Hematopoietic multipotent progenitor cell treated with erythropoietin and hydrocortisone succinate and interleukin-3 and kit ligand, for 6 days (in vitro differentiated cells): Measurements from ENCODE around the gene INSR.
"Not testable (repeated sequence)": the region's sequence is repeated elsewhere in the genome, so short reads cannot be mapped to it uniquely, and the experiment has no call there.

Source experiments
- DNase-seq: peaks from one replicate; pipeline ENCODE4 v3.0.0-alpha.2; 2015

The INSR gene

DNA sequence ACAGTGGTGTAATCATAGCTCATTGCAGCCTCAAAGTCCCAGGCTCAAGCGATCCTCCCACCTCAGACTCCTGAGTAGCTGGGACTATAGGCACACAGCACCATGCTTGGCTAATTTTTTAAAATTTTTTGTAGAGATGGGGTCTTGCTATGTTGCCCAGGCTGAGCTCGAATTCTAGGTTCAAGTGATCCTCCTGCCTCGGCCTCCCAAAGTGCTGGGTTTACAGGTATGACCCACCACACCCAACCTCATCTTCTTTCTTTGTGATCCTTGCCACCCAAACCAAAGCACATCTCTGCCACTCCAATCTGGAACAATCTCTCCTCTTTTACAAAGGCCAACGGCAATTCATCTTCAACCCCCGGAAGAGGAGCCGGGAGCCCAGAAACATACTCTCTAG lies 38.6 kb downstream of the INSR start:
- DNase-seq: no peak

DNA sequence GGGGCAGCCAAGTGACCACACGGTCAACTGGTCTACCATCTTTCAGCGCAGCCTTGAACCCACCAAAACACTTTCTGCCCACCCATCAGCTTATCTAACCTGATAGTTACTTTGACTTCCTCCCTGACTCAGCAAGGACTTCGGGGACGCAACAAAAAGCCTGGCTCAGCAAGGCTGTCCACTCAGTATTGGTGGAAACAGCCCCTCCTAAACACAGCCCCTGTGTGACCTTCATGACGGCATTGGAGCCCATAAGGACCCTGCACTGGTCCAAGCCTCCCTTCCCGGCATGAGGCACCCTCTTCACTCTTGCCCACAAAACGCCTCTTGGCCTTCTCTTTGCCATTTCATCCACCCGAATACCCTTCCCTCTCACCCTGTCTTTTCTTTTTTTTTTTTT lies 39.1 kb downstream of the INSR start:
- no peak for DNase-seq

DNA sequence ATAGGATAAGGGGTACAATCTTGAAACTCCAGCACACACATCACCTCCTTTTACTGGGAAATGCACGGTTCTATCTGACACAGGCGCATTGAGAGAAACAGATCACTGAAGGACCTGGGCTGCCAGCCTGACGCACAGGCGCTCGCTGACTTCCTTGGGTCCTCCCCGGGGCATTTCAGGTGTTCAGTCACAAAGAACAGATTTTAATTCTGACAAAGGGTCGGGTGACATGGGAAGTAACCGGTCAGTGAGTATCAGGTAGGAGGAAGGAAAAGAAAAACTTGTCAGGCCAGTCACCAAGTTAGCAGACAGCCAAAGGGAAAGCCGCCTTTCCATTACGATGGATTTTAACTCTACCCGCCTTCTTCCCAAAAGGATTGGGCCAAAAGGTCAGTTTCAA lies 39.6 kb downstream of the INSR start:
- no peak for DNase-seq

DNA sequence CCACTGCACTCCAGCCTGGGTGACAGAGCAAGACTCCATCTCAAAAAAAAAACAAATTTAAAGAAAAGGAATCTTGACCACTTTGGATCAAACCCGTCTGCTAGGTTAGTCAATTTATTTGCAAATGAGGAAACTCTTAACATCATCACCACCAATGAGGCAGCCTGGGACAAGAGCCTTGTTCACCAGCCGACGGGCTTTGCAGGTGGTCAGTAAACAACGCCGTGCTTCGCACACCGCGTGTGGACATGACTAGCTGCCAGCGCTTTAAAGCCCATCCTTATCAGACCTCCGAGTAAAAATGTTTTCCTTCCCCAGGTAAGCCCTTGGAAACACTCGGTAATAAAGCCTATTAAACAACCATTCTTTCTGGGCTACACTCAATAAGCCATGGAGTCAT lies 41.9 kb downstream of the INSR start:
- no peak for DNase-seq

DNA sequence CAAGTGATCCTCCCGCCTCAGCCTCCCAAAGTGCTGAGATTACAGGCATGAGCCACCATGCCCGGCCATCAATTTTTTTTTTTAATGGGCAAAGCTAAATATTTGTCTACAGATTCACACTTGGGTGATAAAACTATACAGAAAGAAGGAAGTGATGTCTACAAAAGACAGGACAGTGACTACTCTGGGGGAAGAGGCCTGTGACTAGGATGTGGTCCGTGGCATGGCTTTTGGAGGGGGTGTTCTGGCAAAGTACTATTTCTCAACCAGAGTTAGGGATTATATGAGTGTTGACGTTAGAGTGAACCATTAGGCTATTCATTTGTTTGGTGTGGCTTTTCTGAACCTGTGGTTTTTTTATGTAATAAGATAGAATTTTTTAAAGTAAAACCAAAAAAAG lies 42.7 kb downstream of the INSR start:
- DNase-seq: peak; percentile 41

DNA sequence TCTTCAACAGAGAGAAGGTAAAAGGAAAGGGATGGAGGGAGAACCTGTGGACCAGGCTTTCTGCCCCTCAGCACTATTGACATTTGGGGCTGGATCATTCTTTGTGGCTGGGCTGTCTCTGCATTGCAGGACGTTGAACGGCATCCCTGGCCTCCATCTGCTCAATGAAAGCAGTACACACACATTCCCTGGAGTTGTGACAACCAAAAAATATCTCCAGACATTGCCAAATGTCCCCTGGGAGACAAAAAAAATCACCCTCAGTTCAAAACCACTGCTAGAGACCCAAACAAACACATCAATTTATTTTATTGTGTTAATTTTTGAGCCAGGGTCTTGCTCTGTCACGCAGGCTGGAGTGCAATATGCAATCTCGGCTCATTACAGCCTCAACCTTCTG lies 43.3 kb downstream of the INSR start:
- no peak for DNase-seq

DNA sequence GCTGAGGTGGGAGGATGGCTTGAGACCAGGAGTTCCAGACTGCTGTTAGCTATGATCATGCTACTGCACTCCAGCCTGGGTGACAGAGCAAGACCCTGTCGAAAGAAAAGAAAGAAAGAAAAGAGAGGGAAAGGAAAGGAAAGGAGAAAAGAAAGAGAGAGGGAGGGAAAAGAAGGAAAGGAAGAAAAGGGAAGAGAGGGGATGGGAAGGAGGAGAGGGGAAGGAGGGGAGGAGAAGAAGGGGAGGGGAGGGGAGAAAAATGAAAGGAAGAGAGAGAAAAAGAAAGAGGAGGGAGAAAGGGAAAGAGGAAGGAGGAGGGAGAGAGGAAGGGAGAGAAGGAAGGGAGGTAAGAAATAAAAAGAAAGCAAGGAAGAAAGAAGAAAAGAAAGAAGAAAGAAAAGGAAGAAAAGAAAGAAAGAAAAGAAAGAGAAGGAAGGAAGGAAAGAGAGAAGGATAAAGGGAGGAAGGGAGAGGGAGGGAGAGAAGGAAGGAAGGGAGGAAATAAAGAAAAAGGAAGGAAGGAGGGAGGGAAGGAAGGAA lies 44.1 kb downstream of the INSR start:
- no peak for DNase-seq

DNA sequence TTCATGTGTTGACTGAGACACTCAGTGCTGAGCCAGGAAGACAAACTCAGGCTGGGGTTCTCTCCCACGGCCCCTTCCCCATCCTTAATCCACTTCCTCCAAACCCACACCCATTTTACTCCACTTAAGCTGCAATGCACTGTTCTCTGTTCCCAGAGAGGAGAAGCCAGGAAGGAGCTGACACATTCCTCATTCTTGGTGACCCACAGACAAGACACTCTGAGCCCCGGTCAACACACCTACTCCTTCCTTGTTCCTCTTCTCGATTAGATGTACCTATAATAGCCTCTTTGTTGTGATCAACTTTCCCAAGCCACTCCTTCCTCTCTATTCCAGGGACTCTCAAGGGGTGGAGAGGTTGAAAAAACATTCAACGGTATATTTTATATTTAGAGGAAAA lies 47.1 kb downstream of the INSR start:
- no peak for DNase-seq

DNA sequence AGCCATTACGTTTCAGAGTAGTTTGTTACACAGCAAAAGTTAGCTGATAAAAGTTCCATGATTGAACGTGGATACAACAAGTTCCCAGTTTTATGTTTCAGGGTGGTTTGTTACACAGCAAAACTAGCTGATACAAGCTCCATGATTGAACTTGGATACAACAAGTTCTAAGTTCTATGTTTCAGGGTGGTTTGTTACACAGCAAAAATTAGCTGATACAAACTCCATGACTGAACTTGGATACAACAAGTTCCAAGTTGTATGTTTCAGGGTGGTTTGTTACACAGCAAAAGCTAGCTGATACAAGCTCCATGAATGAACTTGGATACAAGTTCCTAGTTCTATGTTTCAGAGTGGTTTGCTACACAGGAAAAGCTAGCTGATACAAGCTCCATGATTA lies 47.6 kb downstream of the INSR start:
- no peak for DNase-seq

DNA sequence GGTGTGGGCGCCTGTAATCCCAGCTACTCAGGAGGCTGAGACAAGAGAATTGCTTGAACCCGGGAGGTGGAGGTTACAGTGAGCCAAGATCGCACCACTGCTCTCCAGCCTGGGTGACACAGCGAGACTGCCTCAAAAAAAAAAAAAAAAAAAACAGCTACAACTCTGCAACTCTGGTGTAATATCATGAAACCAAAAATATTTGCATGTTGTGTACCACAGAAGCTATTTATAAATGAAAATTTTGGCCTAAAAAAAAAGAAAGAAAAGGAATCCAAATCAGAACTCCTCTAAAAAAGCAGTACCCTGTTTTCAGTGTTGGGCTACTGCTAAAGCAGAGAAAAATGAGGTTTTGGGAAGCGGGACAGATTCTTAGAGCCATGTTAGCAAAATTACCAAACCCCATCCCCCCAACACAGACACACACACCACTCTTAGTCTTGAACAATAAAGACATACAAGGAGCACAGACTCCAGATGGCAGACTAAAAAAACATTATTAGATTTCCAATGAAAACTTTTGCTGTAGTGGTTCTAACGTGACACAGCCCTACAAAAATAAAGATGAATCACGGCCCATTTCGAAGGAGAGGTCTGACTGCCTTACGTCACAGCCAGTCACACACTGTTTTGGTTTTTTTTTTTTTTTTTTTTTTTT lies 51.5 kb downstream of the INSR start:
- DNase-seq: no peak

DNA sequence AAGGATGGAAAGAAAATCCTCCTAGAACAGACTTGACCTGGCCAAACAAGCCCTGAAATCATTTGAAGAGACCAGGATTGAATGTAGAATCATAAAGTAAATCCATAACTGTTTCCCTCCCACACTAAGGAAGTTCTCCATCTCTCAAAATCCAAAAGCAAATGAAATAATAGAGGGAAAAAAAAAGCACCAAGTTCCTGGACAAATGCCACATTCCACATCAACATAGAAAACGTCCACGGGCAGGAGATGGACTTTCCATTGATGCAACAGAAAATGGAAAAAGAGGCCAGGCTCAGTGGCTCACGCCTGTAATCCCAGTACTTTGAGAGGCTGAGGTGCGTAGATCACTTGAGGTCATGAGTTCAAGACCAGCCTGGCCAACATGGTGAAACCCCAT lies 56.2 kb downstream of the INSR start:
- DNase-seq: no peak

DNA sequence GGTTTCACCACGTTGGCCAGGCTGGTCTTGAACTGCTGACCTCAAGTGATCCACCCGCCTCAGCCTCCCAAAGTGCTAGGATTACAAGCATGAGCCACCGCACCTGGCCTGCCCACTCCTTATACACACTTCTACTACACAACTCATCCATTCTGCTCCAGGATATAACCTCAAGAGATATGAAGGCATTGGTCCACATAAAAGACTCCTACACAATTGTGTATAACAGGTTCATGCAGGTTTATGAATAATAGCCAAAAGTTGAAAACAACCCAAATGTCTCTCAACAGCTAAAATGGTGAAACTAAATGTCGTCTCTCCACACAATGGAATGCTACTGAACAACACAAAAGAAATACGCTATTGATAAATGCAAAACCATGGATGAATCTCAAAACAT lies 58.1 kb downstream of the INSR start:
- DNase-seq: no peak

DNA sequence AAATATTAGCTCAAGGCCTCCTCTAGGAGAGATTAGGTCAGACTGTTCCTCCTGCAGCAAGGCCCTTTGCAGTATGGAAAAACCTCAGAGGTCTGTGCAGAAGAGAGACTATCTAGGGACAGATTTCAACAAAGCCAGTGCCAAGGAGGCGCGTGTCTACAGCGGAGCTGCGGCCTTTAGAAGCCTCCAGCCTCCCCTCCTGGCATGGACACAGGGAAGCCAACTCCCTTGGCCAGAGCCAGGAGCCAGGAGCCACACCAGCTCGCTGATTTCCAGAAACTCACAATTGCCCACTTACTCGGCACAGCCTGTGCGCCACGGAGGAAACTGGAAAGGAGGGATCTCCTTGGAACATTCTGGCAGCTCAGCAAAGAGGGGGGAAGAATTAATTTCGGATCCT lies 63.4 kb downstream of the INSR start:
- no peak for DNase-seq

DNA sequence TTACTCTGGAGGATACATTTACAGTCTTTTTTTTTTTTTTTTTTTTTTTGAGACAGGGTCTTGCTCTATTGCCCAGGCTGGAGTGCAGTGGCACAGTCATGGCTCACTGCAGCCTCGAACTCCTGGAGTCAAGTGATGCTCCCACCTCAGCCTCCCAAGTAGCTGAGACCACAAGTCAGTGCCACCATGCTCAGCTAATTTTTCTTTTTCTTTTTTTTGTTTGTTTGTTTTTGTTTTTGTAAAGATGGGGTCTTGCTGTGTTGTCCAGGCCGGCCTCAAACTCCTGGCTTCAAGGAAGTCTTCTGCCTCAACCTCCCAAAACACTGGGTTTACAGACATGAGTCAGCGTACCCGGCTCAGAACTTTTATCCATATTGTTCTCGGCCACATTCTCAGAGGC lies 64.5 kb downstream of the INSR start:
- no peak for DNase-seq

DNA sequence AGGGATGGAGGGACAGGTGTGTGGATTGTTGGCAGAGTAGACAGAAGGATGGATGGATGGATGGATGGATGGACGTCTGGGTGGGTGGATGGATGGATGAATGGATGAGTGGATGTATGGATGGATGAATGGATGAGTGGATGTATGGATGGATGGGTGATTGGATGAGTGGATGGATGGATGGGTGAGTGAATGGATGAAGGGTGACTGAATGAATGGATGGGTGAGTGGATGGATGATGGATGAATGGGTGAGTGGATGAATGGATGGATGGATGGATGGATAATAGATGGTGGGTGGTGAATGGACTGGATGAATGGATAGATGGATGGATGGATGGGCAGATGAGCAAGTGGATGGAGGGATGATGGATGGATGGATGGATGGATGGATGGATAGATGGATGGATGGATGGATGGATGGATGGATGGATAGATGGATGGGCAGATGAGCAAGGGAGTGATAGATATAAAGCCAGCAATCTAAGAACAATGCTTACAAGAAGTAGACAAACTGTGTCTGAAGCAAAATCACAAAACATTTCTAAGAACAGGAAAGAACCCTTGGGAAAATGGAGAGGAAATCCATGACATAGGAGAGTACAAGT lies 65.2 kb downstream of the INSR start:
- DNase-seq: no peak

DNA sequence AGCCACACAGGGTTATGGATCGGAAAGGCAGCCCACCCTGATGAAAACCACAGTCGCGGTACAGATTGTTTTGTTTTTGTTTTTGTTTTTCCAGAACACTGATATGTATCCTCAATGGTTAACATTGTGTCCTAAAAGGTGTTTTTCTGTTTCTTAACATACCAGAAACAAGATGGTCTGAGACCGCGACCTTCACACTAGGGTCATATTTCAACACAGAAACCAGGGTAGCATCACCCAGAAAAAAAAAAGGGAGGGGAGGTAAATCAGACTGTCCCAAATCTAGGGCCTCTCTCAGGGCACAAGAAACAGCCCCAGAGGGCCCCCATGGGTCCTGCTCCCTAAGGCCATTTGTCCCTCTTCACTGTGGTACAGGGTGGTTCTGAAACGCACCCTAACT lies 66.5 kb downstream of the INSR start:
- DNase-seq: no peak

DNA sequence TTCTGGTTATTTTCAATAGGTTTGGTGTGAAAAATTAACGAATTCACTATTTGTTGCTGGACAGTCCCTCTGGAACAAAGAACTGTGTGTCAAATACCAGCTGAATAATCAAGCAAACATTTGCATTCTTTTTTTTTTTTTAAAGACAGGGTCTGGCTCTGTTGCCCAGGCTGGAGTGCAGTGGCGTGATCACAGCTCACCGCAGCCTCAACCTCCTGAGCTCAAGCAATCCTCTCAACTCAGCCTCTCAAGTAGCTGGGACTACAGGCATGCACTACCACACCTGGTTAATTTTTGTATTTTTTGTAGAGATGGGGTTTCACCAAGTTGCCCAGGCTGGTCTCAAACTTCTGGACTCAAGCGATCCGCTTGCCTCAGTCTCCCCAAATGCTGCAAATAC lies 67.1 kb downstream of the INSR start:
- DNase-seq: not testable (repeated sequence)

DNA sequence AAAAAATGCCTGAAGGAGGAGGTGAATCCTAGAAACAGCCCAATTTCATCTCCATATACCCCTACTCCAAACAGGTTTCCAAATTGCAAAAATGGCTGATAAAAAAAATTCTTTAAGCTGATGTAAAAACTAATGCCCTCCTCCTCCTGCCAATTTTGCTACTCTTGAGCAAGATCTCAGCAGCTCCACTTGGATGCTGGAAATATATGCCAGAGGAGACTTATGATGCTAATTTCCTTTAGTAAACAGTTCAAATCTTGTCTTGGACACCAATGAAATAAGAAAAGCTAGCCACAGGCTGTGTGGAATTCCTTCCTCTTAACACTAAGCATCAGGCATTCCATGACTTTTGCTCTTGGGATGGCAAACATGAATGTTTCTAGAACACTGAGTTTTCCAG lies 67.5 kb downstream of the INSR start:
- no peak for DNase-seq

DNA sequence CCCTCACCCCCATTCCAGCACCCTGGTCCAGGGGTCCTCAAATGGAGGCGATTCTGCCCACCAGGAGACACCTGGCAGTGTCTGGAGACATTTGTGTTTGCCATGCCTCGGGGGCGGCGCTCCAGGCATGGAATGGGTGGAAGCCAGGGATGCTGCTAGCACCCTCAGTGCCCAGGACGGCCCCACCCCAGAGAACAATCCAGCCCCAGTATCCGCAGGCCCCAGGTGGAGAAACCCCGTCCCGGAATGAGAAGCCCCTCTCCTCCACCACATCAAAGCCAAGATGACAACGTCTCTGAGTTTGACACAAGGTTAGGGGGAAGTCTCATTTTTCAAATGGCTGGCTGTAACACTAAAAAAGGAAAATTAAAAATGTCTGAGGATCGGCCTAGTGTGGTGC lies 68.5 kb downstream of the INSR start:
- DNase-seq: no peak

DNA sequence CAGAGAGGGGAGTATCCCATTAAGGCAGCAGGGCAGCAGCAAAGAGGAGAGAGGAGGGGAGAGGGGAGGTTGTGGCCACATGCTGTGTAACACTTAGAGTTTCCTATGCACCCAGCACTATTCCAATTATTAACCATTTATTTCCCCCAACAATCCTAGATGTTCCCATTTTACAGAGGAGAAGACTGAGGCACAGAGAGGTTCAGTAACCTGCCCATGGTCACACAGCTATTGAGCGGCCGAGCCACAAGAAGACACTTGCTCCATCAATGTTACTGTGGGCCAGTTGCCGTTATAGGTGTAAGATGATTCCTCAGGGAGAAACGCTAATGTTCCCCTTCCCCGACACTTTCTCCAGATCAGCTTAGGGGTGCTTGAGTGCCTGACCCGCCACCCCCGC lies 69.2 kb downstream of the INSR start:
- no peak for DNase-seq

DNA sequence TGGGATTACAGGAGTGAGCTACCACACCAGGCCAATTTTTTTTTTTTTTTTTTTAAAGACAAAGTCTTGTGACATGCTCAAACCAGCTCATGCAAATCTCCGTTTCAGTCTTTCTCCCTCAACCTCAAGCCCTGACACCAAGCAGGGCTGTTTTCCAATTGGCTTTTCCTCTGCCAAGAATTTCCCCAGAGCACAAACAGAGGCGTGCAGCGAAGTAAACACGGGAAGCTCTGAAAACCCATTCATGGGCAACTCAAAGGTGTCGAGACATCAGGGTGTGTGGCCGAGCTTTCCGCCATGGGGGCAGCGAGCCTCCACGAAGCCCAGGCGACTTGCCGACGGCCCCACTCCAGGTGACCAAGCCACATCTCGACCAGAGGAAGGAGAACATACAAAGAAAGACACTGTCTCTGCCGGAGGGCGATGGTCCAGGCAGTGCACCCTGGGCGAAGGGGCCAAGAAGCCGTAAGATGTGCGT lies 70.0 kb downstream of the INSR start:
- no peak for DNase-seq

DNA sequence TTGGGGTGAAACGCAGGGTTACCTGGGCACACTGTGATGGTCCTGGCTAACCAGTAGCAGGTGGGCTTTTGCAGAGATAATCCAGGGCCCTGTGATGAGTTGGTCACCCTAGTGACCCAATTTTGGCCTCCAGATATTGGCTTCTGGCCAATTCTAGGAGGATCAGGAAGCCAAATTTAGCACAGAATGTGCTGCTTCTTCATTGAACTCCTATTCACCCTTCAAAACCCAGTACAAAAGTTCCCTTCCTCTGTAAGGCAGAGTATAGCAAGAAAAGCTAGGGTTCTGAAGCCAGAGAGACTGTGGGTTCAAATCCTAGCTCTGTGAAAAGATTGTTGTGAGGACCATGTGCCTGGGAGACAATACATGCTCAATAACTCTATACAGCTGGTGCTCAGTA lies 70.8 kb downstream of the INSR start:
- no peak for DNase-seq

DNA sequence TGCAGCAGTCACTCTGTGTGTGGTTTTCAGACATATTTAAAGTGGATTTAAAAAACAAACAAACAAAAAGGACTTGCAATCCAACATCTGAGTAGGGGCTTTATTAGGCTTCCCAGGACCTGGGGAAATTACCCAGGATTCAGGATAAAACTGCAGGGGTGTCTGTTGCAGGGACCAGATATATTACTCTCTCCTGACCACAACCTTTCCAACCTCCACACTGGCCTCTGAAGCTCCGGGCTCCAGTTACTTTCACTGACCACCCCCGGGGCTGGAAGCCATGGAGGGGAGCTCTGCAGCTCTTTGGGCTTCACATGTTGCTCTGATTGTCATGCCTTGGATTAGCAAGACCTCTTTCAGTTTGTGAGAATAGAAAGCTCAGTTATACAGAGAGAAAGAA lies 75.2 kb downstream of the INSR start:
- DNase-seq: no peak

DNA sequence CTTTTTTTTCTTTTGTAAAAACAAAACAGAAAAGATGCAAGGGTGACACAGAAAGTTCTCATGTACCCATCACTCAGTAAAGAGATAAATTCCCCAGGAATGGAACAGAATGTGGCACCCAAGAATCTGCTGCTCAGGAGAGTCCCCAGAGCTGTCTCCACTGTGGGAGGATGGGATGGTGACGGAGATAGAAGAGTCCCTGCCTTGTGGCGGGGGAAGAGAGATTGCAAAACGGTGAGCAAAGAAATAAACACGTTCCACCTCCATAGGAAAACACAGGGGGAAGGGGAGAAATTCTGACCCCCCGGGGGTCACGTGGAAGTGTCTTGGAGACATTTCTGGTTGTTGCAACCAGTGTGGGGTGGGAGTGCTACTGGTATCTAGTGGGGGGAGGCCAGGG lies 76.4 kb downstream of the INSR start:
- no peak for DNase-seq

DNA sequence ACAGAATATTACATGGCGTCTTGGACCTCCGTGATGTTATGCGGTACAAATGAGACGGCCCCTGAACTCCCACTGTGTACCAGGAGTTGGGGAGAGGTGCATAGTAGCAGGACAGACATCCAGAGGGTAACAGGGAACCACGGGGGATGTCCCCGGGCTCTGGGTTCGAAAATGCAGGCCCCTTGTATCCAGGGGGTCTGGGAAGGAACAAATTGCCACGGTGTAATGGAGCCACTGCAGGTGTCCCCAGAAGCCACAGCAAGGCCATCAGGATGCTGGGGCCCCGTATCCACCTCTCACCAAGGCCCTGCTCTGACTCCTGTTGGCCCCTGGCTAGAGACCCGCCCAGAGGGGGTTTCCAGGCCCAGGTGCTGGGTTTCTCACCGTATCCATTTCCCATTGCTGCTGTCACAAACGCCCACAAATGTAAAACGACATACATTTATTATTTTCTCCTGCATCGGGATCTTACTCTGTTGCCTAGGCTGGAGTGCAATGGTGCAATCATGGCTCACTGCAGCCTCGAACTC lies 77.8 kb downstream of the INSR start:
- DNase-seq: no peak
